Measurements from ENCODE around the gene PCDHA9.

- TF ChIP-seq CBX8 (IDR thresholded peaks at IDR 0.05), result no peak
- no peak for TF ChIP-seq SREBF2 (IDR thresholded peaks at IDR 0.05)
- no peak for TF ChIP-seq TP53 (CRISPR knock-in tag; IDR thresholded peaks at IDR 0.05)
- no peak for TF ChIP-seq POLR2AphosphoS2 (conservative IDR thresholded peaks at IDR 0.05; ENCODE audit: low read length)
- no peak for TF ChIP-seq USF2 (IDR thresholded peaks at IDR 0.05)
- TF ChIP-seq POLR2A (IDR thresholded peaks at IDR 0.05; ENCODE audit: low read length), result no peak
- TF ChIP-seq, protein P1, sequence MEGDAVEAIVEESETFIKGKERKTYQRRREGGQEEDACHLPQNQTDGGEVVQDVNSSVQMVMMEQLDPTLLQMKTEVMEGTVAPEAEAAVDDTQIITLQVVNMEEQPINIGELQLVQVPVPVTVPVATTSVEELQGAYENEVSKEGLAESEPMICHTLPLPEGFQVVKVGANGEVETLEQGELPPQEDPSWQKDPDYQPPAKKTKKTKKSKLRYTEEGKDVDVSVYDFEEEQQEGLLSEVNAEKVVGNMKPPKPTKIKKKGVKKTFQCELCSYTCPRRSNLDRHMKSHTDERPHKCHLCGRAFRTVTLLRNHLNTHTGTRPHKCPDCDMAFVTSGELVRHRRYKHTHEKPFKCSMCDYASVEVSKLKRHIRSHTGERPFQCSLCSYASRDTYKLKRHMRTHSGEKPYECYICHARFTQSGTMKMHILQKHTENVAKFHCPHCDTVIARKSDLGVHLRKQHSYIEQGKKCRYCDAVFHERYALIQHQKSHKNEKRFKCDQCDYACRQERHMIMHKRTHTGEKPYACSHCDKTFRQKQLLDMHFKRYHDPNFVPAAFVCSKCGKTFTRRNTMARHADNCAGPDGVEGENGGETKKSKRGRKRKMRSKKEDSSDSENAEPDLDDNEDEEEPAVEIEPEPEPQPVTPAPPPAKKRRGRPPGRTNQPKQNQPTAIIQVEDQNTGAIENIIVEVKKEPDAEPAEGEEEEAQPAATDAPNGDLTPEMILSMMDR (IDR thresholded peaks at IDR 0.05), result no peak
- TF ChIP-seq RAD21 (conservative IDR thresholded peaks at IDR 0.05 in 1 of 2, IDR thresholded peaks at IDR 0.05 in 1 of 2), result no peak
- TF ChIP-seq MYC (IDR thresholded peaks at IDR 0.05; ENCODE audit: borderline replicate concordance, low read length), result no peak
- TF ChIP-seq, protein P2, sequence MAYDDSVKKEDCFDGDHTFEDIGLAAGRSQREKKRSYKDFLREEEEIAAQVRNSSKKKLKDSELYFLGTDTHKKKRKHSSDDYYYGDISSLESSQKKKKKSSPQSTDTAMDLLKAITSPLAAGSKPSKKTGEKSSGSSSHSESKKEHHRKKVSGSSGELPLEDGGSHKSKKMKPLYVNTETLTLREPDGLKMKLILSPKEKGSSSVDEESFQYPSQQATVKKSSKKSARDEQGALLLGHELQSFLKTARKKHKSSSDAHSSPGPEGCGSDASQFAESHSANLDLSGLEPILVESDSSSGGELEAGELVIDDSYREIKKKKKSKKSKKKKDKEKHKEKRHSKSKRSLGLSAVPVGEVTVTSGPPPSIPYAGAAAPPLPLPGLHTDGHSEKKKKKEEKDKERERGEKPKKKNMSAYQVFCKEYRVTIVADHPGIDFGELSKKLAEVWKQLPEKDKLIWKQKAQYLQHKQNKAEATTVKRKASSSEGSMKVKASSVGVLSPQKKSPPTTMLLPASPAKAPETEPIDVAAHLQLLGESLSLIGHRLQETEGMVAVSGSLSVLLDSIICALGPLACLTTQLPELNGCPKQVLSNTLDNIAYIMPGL (CRISPR knock-in tag; IDR thresholded peaks at IDR 0.05; ENCODE audit: borderline replicate concordance), result no peak
- TF ChIP-seq ZSCAN20 (CRISPR knock-in tag; IDR thresholded peaks at IDR 0.05), result no peak
Measured at GRCh38 chr5:140857987-140858240, 9.7 kb downstream of the PCDHA9 start.
